Measurements from ENCODE around the gene SNAPIN.
"Not testable (repeated sequence)": the region's sequence is repeated elsewhere in the genome, so short reads cannot be mapped to it uniquely, and the experiment has no call there.

Gene SNAPIN

GRCh38 chr1:153626904-153627714 lies 31.4 kb upstream of the SNAPIN start, which contains the start of gene S100A13:
S100A13 (minus strand) TSS chr1:153627505; CDS start chr1:153626472, 1,033 bp downstream.
- in situ Hi-C loops (cut with HindIII; ENCODE audit: low sequenced_read_pairs), result no loop called here

- in situ Hi-C loops (cut with HindIII; ENCODE audit: low sequenced_read_pairs), result no loop called here
Measured at GRCh38 chr1:153627715-153628626, 30.5 kb upstream of the SNAPIN start, which contains the start of gene S100A1. S100A1 (plus strand) TSS chr1:153628434; CDS start chr1:153630522, 2,088 bp downstream.

- in situ Hi-C loops (cut with HindIII; ENCODE audit: low sequenced_read_pairs), result no loop called here
Measured at GRCh38 chr1:153628638-153629342, 29.7 kb upstream of the SNAPIN start.

- in situ Hi-C loops (cut with HindIII; ENCODE audit: low sequenced_read_pairs), result no loop called here
Measured at GRCh38 chr1:153629343-153629665, 29.2 kb upstream of the SNAPIN start.

- in situ Hi-C loops (cut with HindIII; ENCODE audit: low sequenced_read_pairs), result no loop called here
Measured at GRCh38 chr1:153629971-153630370, 28.5 kb upstream of the SNAPIN start.

GRCh38 chr1:153630384-153630783 lies 28.1 kb upstream of the SNAPIN start:
- in situ Hi-C loops (cut with HindIII; ENCODE audit: low sequenced_read_pairs), result no loop called here

- in situ Hi-C loops (cut with HindIII; ENCODE audit: low sequenced_read_pairs), result no loop called here
Measured at GRCh38 chr1:153631047-153632022, 27.2 kb upstream of the SNAPIN start.

- in situ Hi-C loops (cut with HindIII; ENCODE audit: low sequenced_read_pairs), result no loop called here
Measured at GRCh38 chr1:153633161-153633753, 25.2 kb upstream of the SNAPIN start.

- in situ Hi-C loops (cut with HindIII; ENCODE audit: low sequenced_read_pairs), result no loop called here
Measured at GRCh38 chr1:153633754-153634665, 24.5 kb upstream of the SNAPIN start, which contains the start of gene CHTOP. CHTOP (plus strand) TSS chr1:153634066; CDS start chr1:153636589, 2,523 bp downstream.

GRCh38 chr1:153635872-153636271 lies 22.6 kb upstream of the SNAPIN start:
- in situ Hi-C loops (cut with HindIII; ENCODE audit: low sequenced_read_pairs), result no loop called here

- in situ Hi-C loops (cut with HindIII; ENCODE audit: low sequenced_read_pairs), result no loop called here
Measured at GRCh38 chr1:153636312-153636711, 22.2 kb upstream of the SNAPIN start.

GRCh38 chr1:153638261-153638660 lies 20.2 kb upstream of the SNAPIN start:
- in situ Hi-C loops (cut with HindIII; ENCODE audit: low sequenced_read_pairs), result no loop called here

GRCh38 chr1:153639280-153639679 lies 19.2 kb upstream of the SNAPIN start:
- in situ Hi-C loops (cut with HindIII; ENCODE audit: low sequenced_read_pairs), result no loop called here

GRCh38 chr1:153640213-153640612 lies 18.3 kb upstream of the SNAPIN start:
- in situ Hi-C loops (cut with HindIII; ENCODE audit: low sequenced_read_pairs), result not testable (repeated sequence)

GRCh38 chr1:153640861-153641260 lies 17.6 kb upstream of the SNAPIN start:
- in situ Hi-C loops (cut with HindIII; ENCODE audit: low sequenced_read_pairs), result no loop called here

GRCh38 chr1:153642161-153642560 lies 16.3 kb upstream of the SNAPIN start:
- in situ Hi-C loops (cut with HindIII; ENCODE audit: low sequenced_read_pairs), result no loop called here

GRCh38 chr1:153643100-153643499 lies 15.4 kb upstream of the SNAPIN start:
- in situ Hi-C loops (cut with HindIII; ENCODE audit: low sequenced_read_pairs), result no loop called here

- in situ Hi-C loops (cut with HindIII; ENCODE audit: low sequenced_read_pairs), result no loop called here
Measured at GRCh38 chr1:153643816-153644215, 14.7 kb upstream of the SNAPIN start.
